IMR-90 (cell line): ENCODE measurements around the gene SMIM44. TPM values are rescaled to one million over a fixed set of nuclear protein-coding genes. Genes with fewer than 3 reads are reported as not detected.

Experiments
- ATAC-seq: fragments of 200-7000 bp; cut with Tn5 transposase; 2 replicates; pipeline ENCODE4 v1.9.1; 2020; ENCODE audit warnings: low read depth, mild to moderate bottlenecking, moderate library complexity
- BruUV-seq: library from RNA; stranded (reverse); fragments of 400-500 nt; replicated peaks from 2 replicates; lab custom pipeline; 2021; lab: Mats Ljungman, UMichigan
- CTCF ChIA-PET: fragments of 300-600 bp; formaldehyde crosslinking; extraction: SDS; loops from one replicate; lab custom pipeline; 2021; ENCODE audit warnings: antibody characterized with exemption; lab: Yijun Ruan, JAX
- POLR2A ChIA-PET: fragments of 300-600 bp; sonication (Branson Sonifier 250); formaldehyde crosslinking; loops from one replicate; lab custom pipeline; 2022; ENCODE audit warnings: antibody characterized with exemption; ENCODE audit not compliant: unreplicated experiment; lab: Charles Lee
- DNase-seq: peaks from one replicate; pipeline ENCODE4 v3.0.0; 2013
- H2AFZ ChIP-seq: replicated peaks from 2 replicates; pipeline ENCODE3; 2013; ENCODE audit warnings: low read length, mild to moderate bottlenecking; ENCODE audit not compliant: poor library complexity
- H2AK5ac ChIP-seq: 2 replicates; pipeline ENCODE4 v1.6.1; 2013; ENCODE audit warnings: low read depth, low read length, inconsistent platforms
- H2AK9ac ChIP-seq: replicated peaks from 2 replicates; pipeline ENCODE3; 2013; ENCODE audit warnings: mild to moderate bottlenecking, low read depth, low read length, moderate library complexity; ENCODE audit not compliant: poor library complexity
- H2BK120ac ChIP-seq: 2 replicates; pipeline ENCODE4 v1.6.1; 2013; ENCODE audit warnings: low read depth, low read length, inconsistent platforms
- H2BK15ac ChIP-seq: 3 replicates; pipeline ENCODE4 v1.6.1; 2013; ENCODE audit warnings: low read depth, low read length, inconsistent platforms
- H2BK20ac ChIP-seq: 2 replicates; pipeline ENCODE4 v1.6.1; 2013; ENCODE audit warnings: low read depth, mild to moderate bottlenecking, inconsistent platforms, low read length, moderate library complexity
- H2BK5ac ChIP-seq: 2 replicates; pipeline ENCODE4 v1.6.1; 2013; ENCODE audit warnings: mild to moderate bottlenecking, low read depth, low read length, inconsistent platforms; ENCODE audit not compliant: poor library complexity, severe bottlenecking
- H3K14ac ChIP-seq: replicated peaks from 2 replicates; pipeline ENCODE4 v1.6.1; 2013; ENCODE audit warnings: low read depth, low read length, inconsistent platforms
- H3K18ac ChIP-seq: 2 replicates; pipeline ENCODE4 v1.6.1; 2013; ENCODE audit warnings: low read depth, low read length, control low read depth
- H3K23ac ChIP-seq: 2 replicates; pipeline ENCODE4 v1.6.1; 2013; ENCODE audit warnings: low read depth, low read length, inconsistent platforms
- H3K27ac ChIP-seq: 2 replicates; pipeline ENCODE4 v1.5.1; 2013; ENCODE audit warnings: mild to moderate bottlenecking, control low read depth, low read length; ENCODE audit not compliant: insufficient read depth
- H3K27me3 ChIP-seq: 2 replicates; pipeline ENCODE4 v1.6.1; 2013; ENCODE audit warnings: low read length; ENCODE audit not compliant: control insufficient read depth, insufficient read depth
- H3K36me3 ChIP-seq: 2 replicates; pipeline ENCODE4 v1.6.1; 2013; ENCODE audit warnings: low read length, mixed read lengths; ENCODE audit not compliant: control insufficient read depth, insufficient read depth
- H3K4ac ChIP-seq: 2 replicates; pipeline ENCODE4 v1.6.1; 2013; ENCODE audit warnings: low read depth, low read length, inconsistent platforms
- H3K4me1 ChIP-seq: 2 replicates; pipeline ENCODE4 v1.6.1; 2013; ENCODE audit warnings: low read length, mixed read lengths; ENCODE audit not compliant: control insufficient read depth, insufficient read depth
- H3K4me2 ChIP-seq: 2 replicates; pipeline ENCODE4 v1.6.1; 2013; ENCODE audit warnings: low read depth, mild to moderate bottlenecking, control low read depth, low read length, moderate library complexity
- H3K4me3 ChIP-seq: 2 replicates; pipeline ENCODE4 v1.5.1; 2013; ENCODE audit warnings: low read depth, mild to moderate bottlenecking, control low read depth, low read length, moderate library complexity; ENCODE audit not compliant: insufficient read depth
- H3K56ac ChIP-seq: 2 replicates; pipeline ENCODE4 v1.6.1; 2013; ENCODE audit warnings: low read length, inconsistent platforms; ENCODE audit not compliant: insufficient read depth; ENCODE audit errors: extremely low read depth
- H3K79me1 ChIP-seq, 2 experiments: 2 replicates each; pipeline ENCODE4 v1.6.1; 2013; ENCODE audit warnings: low read length in 2 of 2, inconsistent platforms in 1 of 2, low read depth in 1 of 2
- H3K9ac ChIP-seq: 2 replicates; pipeline ENCODE4 v1.6.1; 2013; ENCODE audit warnings: low read depth, low read length, control low read depth
- H3K9me1 ChIP-seq: 2 replicates; pipeline ENCODE4 v1.6.1; 2013; ENCODE audit warnings: low read length, inconsistent platforms; ENCODE audit not compliant: insufficient read depth
- H3K9me3 ChIP-seq: 2 replicates; pipeline ENCODE4 v1.6.1; 2013; ENCODE audit warnings: low read length; ENCODE audit not compliant: control insufficient read depth, insufficient read depth
- H4K20me1 ChIP-seq: 2 replicates; pipeline ENCODE4 v1.6.1; 2013; ENCODE audit warnings: low read length, inconsistent platforms; ENCODE audit not compliant: insufficient read depth
- H4K5ac ChIP-seq: 2 replicates; pipeline ENCODE4 v1.6.1; 2013; ENCODE audit warnings: mild to moderate bottlenecking, low read depth, low read length, control low read depth
- H4K8ac ChIP-seq, 2 experiments: 2 replicates each; pipeline ENCODE4 v1.6.1; 2013; ENCODE audit warnings: low read depth in 2 of 2, low read length in 2 of 2, control low read depth in 1 of 2, inconsistent platforms in 1 of 2
- H4K91ac ChIP-seq: 2 replicates; pipeline ENCODE4 v1.6.1; 2013; ENCODE audit warnings: low read depth, low read length, inconsistent platforms; ENCODE audit not compliant: insufficient read depth
- CEBPB ChIP-seq: IDR thresholded peaks from 2 replicates; pipeline ENCODE4 v1.6.1; 2012; ENCODE audit warnings: low read depth, low read length, improper control_type of control experiment
- FOS ChIP-seq: fragments of 150-350 bp; IDR thresholded peaks from 2 replicates; pipeline ENCODE4 v1.6.1; 2016; ENCODE audit warnings: low read depth, low read length
- MAZ ChIP-seq: IDR thresholded peaks from 2 replicates; pipeline ENCODE4 v1.6.1; 2012; ENCODE audit warnings: low read depth, mild to moderate bottlenecking, low read length, improper control_type of control experiment, moderate library complexity, borderline replicate concordance
- WGBS, 2 experiments: methylation state at CpG; one replicate each; pipeline versions ENCODE4 v1.1.5 to v1.1.7; 2013; ENCODE audit warnings: missing lambda C conversion rate in 2 of 2; ENCODE audit not compliant: insufficient read length in 1 of 2; ENCODE audit errors: extremely low coverage in 2 of 2; 5-methylcytosine and 5-hydroxymethylcytosine counted together
- dilution Hi-C: fragments of 300-500 bp; cut with HindIII; formaldehyde crosslinking; loops from one replicate; pipeline ENCODE4 v1.14.3; 2018; ENCODE audit warnings: low sequenced_read_pairs; ENCODE audit not compliant: unreplicated experiment
- in situ Hi-C: fragments of 300-500 bp; cut with MboI; formaldehyde crosslinking; loops from 3 replicates; pipeline ENCODE4 v1.14.3; 2019; ENCODE audit warnings: low sequenced_read_pairs, inconsistent platforms, mixed read lengths
- intact Hi-C: fragments of 100-400 bp; cut with micrococcal nuclease; formaldehyde crosslinking; loops from 2 replicates; pipeline ENCODE4 v1.10.0; 2022
- polyA plus RNA-seq, 3 experiments: library from polyadenylated mRNA; depleted of rRNA; stranded (reverse); fragments of >200 nt; gene quantifications; 2 replicates each; pipeline ENCODE4 v1.2.3, GENCODE V29; 2012; ENCODE audit warnings: low replicate concordance in 1 of 3
- total RNA-seq: library from RNA; depleted of rRNA; stranded (reverse); fragments of >200 nt; gene quantifications from 2 replicates; pipeline ENCODE4 v1.2.3, GENCODE V29; 2012
- TF ChIP-seq, protein P1 (sequence below): conservative IDR thresholded peaks from 2 replicates; pipeline ENCODE4 v1.5.1; 2012; ENCODE audit warnings: mild to moderate bottlenecking, low read depth, low read length, improper control_type of control experiment

The SMIM44 gene
- total and polyA plus RNA-seq, 2 of the 4 experiments (the other 2 are of a cell fraction): not detected

- H4K8ac ChIP-seq: no peak overlapping the region
- H2AFZ ChIP-seq: no peak overlapping the region
- POLR2A ChIA-PET: no interaction called here
- no peak overlapping the region for H3K4me3 ChIP-seq
- in situ Hi-C loops (no loop called here), intact Hi-C loops (no loop called here), dilution Hi-C loops (no loop called here)
- H3K9me1 ChIP-seq: peaks cover 6% of the 10 kb centered on the region; the same call in 1 of the 2 replicates
- no peak overlapping the region for H4K91ac ChIP-seq
- TF ChIP-seq, protein P1, sequence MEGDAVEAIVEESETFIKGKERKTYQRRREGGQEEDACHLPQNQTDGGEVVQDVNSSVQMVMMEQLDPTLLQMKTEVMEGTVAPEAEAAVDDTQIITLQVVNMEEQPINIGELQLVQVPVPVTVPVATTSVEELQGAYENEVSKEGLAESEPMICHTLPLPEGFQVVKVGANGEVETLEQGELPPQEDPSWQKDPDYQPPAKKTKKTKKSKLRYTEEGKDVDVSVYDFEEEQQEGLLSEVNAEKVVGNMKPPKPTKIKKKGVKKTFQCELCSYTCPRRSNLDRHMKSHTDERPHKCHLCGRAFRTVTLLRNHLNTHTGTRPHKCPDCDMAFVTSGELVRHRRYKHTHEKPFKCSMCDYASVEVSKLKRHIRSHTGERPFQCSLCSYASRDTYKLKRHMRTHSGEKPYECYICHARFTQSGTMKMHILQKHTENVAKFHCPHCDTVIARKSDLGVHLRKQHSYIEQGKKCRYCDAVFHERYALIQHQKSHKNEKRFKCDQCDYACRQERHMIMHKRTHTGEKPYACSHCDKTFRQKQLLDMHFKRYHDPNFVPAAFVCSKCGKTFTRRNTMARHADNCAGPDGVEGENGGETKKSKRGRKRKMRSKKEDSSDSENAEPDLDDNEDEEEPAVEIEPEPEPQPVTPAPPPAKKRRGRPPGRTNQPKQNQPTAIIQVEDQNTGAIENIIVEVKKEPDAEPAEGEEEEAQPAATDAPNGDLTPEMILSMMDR: no peak
- no peak for TF ChIP-seq MAZ
- no peak for TF ChIP-seq FOS
- no peak for TF ChIP-seq CEBPB
- H3K4me2 ChIP-seq: no peak overlapping the region
- H3K36me3 ChIP-seq: peaks cover 64% of the 10 kb centered on the region
- no peaks in the 10 kb centered on the region for H3K27me3 ChIP-seq
- no TSS peak for BruUV-seq
- H3K4me1 ChIP-seq: no peaks in the 10 kb centered on the region
- H2AK9ac ChIP-seq: no peak overlapping the region
- H2AK5ac ChIP-seq: no peak overlapping the region
- H3K23ac ChIP-seq: no peak overlapping the region
- no peak overlapping the region for H3K56ac ChIP-seq
- peaks cover 33% of the 10 kb centered on the region for H4K20me1 ChIP-seq
- no peaks in the 10 kb centered on the region for H3K9me3 ChIP-seq
- H3K4ac ChIP-seq: no peak overlapping the region
- no peak overlapping the region for H2BK120ac ChIP-seq
- no peak overlapping the region for H2BK5ac ChIP-seq
- no peak overlapping the region for H2BK15ac ChIP-seq
- H3K18ac ChIP-seq: no peak overlapping the region
- H4K5ac ChIP-seq: no peak overlapping the region
- CTCF ChIA-PET: no interaction called here
- DNase-seq (no peak), ATAC-seq (no peak)
- no peak overlapping the region for H3K14ac ChIP-seq
- no peak overlapping the region for H3K9ac ChIP-seq
- 99% methylated on average over 9 of the region's 21 CpGs; no CpG with 5 or more reads in 1 of the 2 experiments for WGBS, 2 experiments
- peaks cover 20 to 44% of the 10 kb centered on the region in 2 experiments for H3K79me1 ChIP-seq
- no peak overlapping the region for H3K27ac ChIP-seq
- H2BK20ac ChIP-seq: no peak overlapping the region
These were observed 44.1 kb upstream of the SMIM44 start for GRCh38 chr19:3527238-3527910.
